ENCODE results near the gene SOD1. TPM values are rescaled to one million over a fixed set of nuclear protein-coding genes. Genes with fewer than 3 reads are reported as not detected.

Gene SOD1
- total RNA-seq, 1 experiment from 2014 or later, result 380 TPM

GRCh38 chr21:31660259-31660565 is 719 bp downstream of the SOD1 start:
- TF ChIP-seq CTCF (conservative IDR thresholded peaks at IDR 0.05; ENCODE audit: low read depth, low read length) (no peak), EZH2 (IDR thresholded peaks at IDR 0.05; ENCODE audit: borderline replicate concordance, low read depth, low read length, poor library complexity, severe bottlenecking) (no peak)
- intact Hi-C loops (cut with micrococcal nuclease; ENCODE audit: unreplicated experiment), result no loop called here
- H3K9me3 ChIP-seq (ENCODE audit: low read depth, low read length, poor library complexity, severe bottlenecking), result no peaks in the 10 kb centered on the region
- ChIA-PET CTCF (no interaction called here), POLR2A (ENCODE audit: low non-redundant PET) (no interaction called here)
- peak overlapping the region; percentile 87 for H3K27ac ChIP-seq (ENCODE audit: low read depth, low read length, poor library complexity, severe bottlenecking)
- no peaks in the 10 kb centered on the region for H3K27me3 ChIP-seq (replicated peaks; ENCODE audit: insufficient read depth, low read depth, low read length, poor library complexity)
- no TSS peak for BruUV-seq (replicated peaks)
- peak overlapping the region; percentile 88 for H3K4me3 ChIP-seq (ENCODE audit: low read depth, low read length, poor library complexity, severe bottlenecking)
- peaks cover 20% of the 10 kb centered on the region for H3K4me1 ChIP-seq (ENCODE audit: insufficient read depth, low read length, poor library complexity, severe bottlenecking)
- peak; percentile 52 for DNase-seq (ENCODE audit: low spot score)
- peaks cover 29% of the 10 kb centered on the region for H3K36me3 ChIP-seq (ENCODE audit: insufficient read depth, low read length, poor library complexity, severe bottlenecking)

GRCh38 chr21:31660591-31660990 is 1.1 kb downstream of the SOD1 start:
- intact Hi-C loops (cut with micrococcal nuclease; ENCODE audit: unreplicated experiment), result no loop called here
- peaks cover 33% of the 10 kb centered on the region for H3K36me3 ChIP-seq (ENCODE audit: insufficient read depth, low read length, poor library complexity, severe bottlenecking)
- BruUV-seq (replicated peaks), result TSS peak; percentile 63
- H3K4me1 ChIP-seq (ENCODE audit: insufficient read depth, low read length, poor library complexity, severe bottlenecking), result peaks cover 22% of the 10 kb centered on the region
- CTCF ChIA-PET, result no interaction called here
- no peaks in the 10 kb centered on the region for H3K27me3 ChIP-seq (replicated peaks; ENCODE audit: insufficient read depth, low read depth, low read length, poor library complexity)
- POLR2A ChIA-PET (ENCODE audit: low non-redundant PET), result no interaction called here
- peak overlapping the region; percentile 88 for H3K4me3 ChIP-seq (ENCODE audit: low read depth, low read length, poor library complexity, severe bottlenecking)
- TF ChIP-seq EZH2 (IDR thresholded peaks at IDR 0.05; ENCODE audit: borderline replicate concordance, low read depth, low read length, poor library complexity, severe bottlenecking) (no peak), CTCF (conservative IDR thresholded peaks at IDR 0.05; ENCODE audit: low read depth, low read length) (no peak)
- H3K27ac ChIP-seq (ENCODE audit: low read depth, low read length, poor library complexity, severe bottlenecking), result peak overlapping the region; percentile 87
- peak; percentile 11 for DNase-seq (ENCODE audit: low spot score)
- no peaks in the 10 kb centered on the region for H3K9me3 ChIP-seq (ENCODE audit: low read depth, low read length, poor library complexity, severe bottlenecking)

- peaks cover 45% of the 10 kb centered on the region for H3K4me1 ChIP-seq (ENCODE audit: insufficient read depth, low read length, poor library complexity, severe bottlenecking)
- CTCF ChIA-PET, result no interaction called here
- intact Hi-C loops (cut with micrococcal nuclease; ENCODE audit: unreplicated experiment), result no loop called here
- no peaks in the 10 kb centered on the region for H3K9me3 ChIP-seq (ENCODE audit: low read depth, low read length, poor library complexity, severe bottlenecking)
- POLR2A ChIA-PET (ENCODE audit: low non-redundant PET), result no interaction called here
- no TSS peak for BruUV-seq (replicated peaks)
- DNase-seq (ENCODE audit: low spot score), result no peak
- TF ChIP-seq CTCF (conservative IDR thresholded peaks at IDR 0.05; ENCODE audit: low read depth, low read length) (no peak), EZH2 (IDR thresholded peaks at IDR 0.05; ENCODE audit: borderline replicate concordance, low read depth, low read length, poor library complexity, severe bottlenecking) (no peak)
- no peak overlapping the region for H3K27ac ChIP-seq (ENCODE audit: low read depth, low read length, poor library complexity, severe bottlenecking)
- H3K27me3 ChIP-seq (replicated peaks; ENCODE audit: insufficient read depth, low read depth, low read length, poor library complexity), result no peaks in the 10 kb centered on the region
- H3K4me3 ChIP-seq (ENCODE audit: low read depth, low read length, poor library complexity, severe bottlenecking), result no peak overlapping the region
- peaks cover 62% of the 10 kb centered on the region for H3K36me3 ChIP-seq (ENCODE audit: insufficient read depth, low read length, poor library complexity, severe bottlenecking)
Measured at GRCh38 chr21:31663584-31664249, 4.2 kb downstream of the SOD1 start.

Data from A673 (cell line).